Bronchial epithelial cell (primary cell): Measurements from ENCODE around the gene MEOX1. TPM values are rescaled to one million over a fixed set of nuclear protein-coding genes. Genes with fewer than 3 reads are reported as not detected.

ENCODE experiments used
- DNase-seq: peaks from one replicate; pipeline ENCODE4 v3.0.0-alpha.2; 2010; ENCODE audit warnings: low read depth
- FAIRE-seq: peaks from 2 replicates; lab custom pipeline; 2011; peaks lifted over from hg19 to GRCh38; lab: Jason Lieb, UNC
- H3K27me3 ChIP-seq: 2 replicates; pipeline ENCODE4 v1.5.1; 2011; ENCODE audit warnings: low read length; ENCODE audit not compliant: control insufficient read depth, insufficient read depth
- H3K36me3 ChIP-seq: 2 replicates; pipeline ENCODE4 v1.5.1; 2011; ENCODE audit warnings: low read length; ENCODE audit not compliant: control insufficient read depth, insufficient read depth
- H3K4me3 ChIP-seq: 2 replicates; pipeline ENCODE4 v1.5.1; 2011; ENCODE audit warnings: mild to moderate bottlenecking, low read depth, low read length, control low read depth
- CTCF ChIP-seq: IDR thresholded peaks from 2 replicates; pipeline ENCODE4 v1.5.1; 2011; ENCODE audit warnings: mild to moderate bottlenecking, moderate library complexity, low read length, control low read depth, inconsistent platforms; ENCODE audit not compliant: insufficient read depth, severe bottlenecking
- total RNA-seq: library from RNA; depleted of rRNA; stranded (reverse); fragments of >200 nt; gene quantifications from 2 replicates; pipeline ENCODE4 v1.2.1, GENCODE V29; 2014

MEOX1 gene
- total RNA-seq, 1 donor from 2014 or later, result not detected

- TF ChIP-seq CTCF, result no peak
- H3K4me3 ChIP-seq, result no peak overlapping the region
- FAIRE-seq (no peak), DNase-seq (no peak)
- no peaks in the 10 kb centered on the region for H3K27me3 ChIP-seq
- no peaks in the 10 kb centered on the region for H3K36me3 ChIP-seq
These were observed 3.6 kb upstream of the MEOX1 start for GRCh38 chr17:43665084-43665936.

GRCh38 chr17:43664096-43664495, 2.4 kb upstream of the MEOX1 start:
- TF ChIP-seq CTCF, result no peak
- Histone ChIP-seq H3K4me3 (no peak overlapping the region), H3K36me3 (no peaks in the 10 kb centered on the region), H3K27me3 (peaks cover 2% of the 10 kb centered on the region)
- no peak for FAIRE-seq
- DNase-seq, result no peak

- DNase-seq, result no peak
- H3K4me3 ChIP-seq, result no peak overlapping the region
- H3K36me3 ChIP-seq, result no peaks in the 10 kb centered on the region
- no peak for FAIRE-seq
- H3K27me3 ChIP-seq, result peaks cover 2% of the 10 kb centered on the region
- no peak for TF ChIP-seq CTCF
These were observed 1.7 kb upstream of the MEOX1 start for GRCh38 chr17:43663383-43663782.

GRCh38 chr17:43662413-43663141, 855 bp upstream of the MEOX1 start:
- Histone ChIP-seq H3K4me3 (no peak overlapping the region), H3K36me3 (no peaks in the 10 kb centered on the region), H3K27me3 (peaks cover 2% of the 10 kb centered on the region)
- no peak for TF ChIP-seq CTCF
- FAIRE-seq, result no peak
- DNase-seq, result no peak

- peaks cover 2% of the 10 kb centered on the region for H3K27me3 ChIP-seq
- no peaks in the 10 kb centered on the region for H3K36me3 ChIP-seq
- FAIRE-seq, result no peak
- no peak for DNase-seq
- TF ChIP-seq CTCF, result no peak
- H3K4me3 ChIP-seq, result no peak overlapping the region
These were observed 767 bp downstream of the MEOX1 start for GRCh38 chr17:43660816-43661493.
